ENCODE data around the gene RABGEF1.
A peak's percentile ranks its signal among the peaks of the same experiment; 100 is the strongest.
"Not testable (repeated sequence)": the region's sequence is repeated elsewhere in the genome, so short reads cannot be mapped to it uniquely, and the experiment has no call there.

The RABGEF1 gene

GRCh38 chr7:66815186-66815875, 74.8 kb downstream of the RABGEF1 start:
- DNase-seq (ENCODE audit: low spot score), result not testable (repeated sequence)

GRCh38 chr7:66815951-66816350, 75.4 kb downstream of the RABGEF1 start:
- no peak for DNase-seq (ENCODE audit: low spot score)

GRCh38 chr7:66816658-66817057, 76.1 kb downstream of the RABGEF1 start:
- DNase-seq (ENCODE audit: low spot score), result not testable (repeated sequence)

GRCh38 chr7:66817208-66817795, 76.8 kb downstream of the RABGEF1 start:
- DNase-seq (ENCODE audit: low spot score), result not testable (repeated sequence)

- DNase-seq (ENCODE audit: low spot score), result not testable (repeated sequence)
These were observed 77.4 kb downstream of the RABGEF1 start for GRCh38 chr7:66817956-66818355.

GRCh38 chr7:66824041-66824440, 83.5 kb downstream of the RABGEF1 start:
- no peak for DNase-seq (ENCODE audit: low spot score)

DNA sequence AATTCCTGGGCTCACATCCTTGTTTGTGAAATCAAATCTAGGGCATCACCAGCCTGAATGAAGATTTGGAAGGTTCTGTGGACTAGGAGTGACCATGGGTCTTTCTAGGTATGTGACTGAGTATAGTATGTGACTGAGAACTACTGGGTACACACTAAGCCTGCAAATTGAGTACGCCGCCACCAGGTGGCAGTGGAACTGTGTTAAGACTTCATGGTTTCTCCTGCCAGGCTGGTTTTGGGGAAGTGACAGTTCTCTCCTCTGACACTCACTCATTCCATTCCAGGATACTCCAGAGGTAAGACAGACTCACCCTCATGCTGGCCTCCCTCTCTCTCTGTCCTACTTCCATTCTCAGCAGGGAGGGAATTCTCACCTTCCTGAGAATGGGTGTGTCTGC, 85.0 kb downstream of the RABGEF1 start:
- DNase-seq (ENCODE audit: low spot score), result not testable (repeated sequence)

DNA sequence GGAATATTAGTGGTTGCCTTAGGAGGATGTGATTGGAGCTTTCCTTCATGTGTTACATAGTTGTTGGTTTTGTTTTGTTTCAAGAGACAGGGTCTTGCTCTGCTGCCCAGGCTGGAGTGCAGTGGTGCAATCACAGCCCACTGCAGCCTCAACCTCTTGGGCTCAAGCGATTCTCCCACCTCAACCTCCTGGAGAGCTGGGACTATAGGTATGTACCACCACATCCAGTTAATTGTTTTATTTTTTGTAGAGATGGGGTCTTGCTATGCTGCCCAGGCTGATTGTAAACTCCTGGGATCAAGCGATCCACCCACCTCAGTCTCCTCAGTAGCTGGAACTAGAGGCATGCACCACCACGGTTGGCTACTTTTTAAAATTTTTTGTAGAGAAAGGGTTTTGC, 86.1 kb downstream of the RABGEF1 start:
- no peak for DNase-seq (ENCODE audit: low spot score)

DNA sequence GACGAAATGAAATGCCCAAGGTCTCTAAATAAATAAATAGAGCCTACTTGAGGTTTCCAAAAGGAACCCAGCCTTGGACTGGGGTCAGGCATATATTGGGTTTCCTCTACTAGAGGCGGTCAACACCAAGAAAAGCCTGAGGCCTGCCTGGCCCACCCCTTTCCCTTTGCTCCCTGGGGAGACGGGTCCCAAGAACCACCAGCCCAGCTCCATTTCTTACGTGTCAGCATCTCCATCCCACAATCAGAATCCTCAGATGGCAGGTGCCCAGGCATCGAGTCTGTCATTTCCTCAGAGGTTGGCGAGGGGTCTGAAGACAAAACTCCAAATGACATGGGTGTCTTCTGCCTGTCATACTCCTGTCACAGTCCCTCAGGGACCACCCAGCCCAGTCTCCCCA, 90.4 kb downstream of the RABGEF1 start:
- not testable (repeated sequence) for DNase-seq (ENCODE audit: low spot score)

DNA sequence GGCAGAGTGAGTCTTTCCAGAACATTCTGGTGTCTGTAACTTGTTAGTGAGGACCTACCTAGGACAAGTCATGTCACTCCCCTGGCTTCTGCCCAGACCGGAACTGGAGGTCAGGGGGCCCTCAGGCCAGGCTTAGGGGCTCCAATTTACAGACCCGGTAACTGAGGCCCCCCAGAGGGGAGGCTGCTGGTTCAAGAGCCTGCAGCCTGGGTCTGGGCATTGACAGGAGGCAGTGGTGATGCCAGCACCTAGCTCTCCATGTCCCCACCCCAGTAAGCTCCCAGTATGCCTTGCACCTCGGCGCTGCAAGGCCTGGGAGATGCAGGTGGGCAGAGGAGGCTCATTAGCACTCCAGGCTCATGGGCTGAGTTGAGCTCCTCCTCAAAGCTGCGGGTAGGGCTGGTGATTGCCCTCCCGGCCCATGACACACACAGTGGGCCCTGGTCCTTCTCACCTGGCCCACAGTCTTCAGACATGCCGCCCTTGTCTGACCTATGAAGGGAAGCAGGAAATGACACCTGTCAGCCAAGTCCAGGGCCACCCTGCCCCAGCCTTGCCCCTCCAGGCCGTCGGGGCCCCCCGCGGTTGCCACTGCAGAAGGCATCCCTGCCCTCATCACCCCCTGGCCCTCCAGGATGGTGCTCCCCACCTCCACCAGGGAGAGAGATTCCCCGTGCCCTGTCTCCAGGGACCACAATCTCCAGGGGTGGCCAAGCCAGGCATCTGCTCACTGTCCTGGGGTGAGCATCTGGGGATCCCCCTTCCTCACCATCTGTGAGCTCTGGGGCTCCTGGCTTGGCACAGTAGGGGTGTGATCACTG, 92.2 kb downstream of the RABGEF1 start:
- no peak for DNase-seq (ENCODE audit: low spot score)

DNA sequence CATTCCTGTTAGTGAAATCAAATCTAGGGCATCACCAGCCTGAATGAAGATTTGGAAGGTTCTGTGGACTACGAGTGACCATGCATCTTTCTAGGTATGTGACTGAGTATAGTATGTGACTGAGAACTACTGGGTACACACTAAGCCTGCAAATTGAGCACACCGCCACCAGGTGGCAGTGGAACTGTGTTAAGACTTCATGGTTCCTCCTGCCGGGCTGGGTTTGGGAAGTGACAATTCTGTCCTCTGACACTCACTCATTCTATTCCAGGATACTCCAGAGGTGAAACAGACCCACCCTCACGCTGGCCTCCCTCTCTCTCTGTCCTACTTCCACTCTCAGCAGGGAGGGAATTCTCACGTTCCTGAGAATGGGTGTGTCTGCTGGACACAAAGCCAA, 96.5 kb downstream of the RABGEF1 start:
- no peak for DNase-seq (ENCODE audit: low spot score)

- DNase-seq (ENCODE audit: low spot score), result no peak
These were observed 97.1 kb downstream of the RABGEF1 start for GRCh38 chr7:66837661-66838060.

GRCh38 chr7:66839814-66840213, 99.3 kb downstream of the RABGEF1 start:
- no peak for DNase-seq (ENCODE audit: low spot score)

DNA sequence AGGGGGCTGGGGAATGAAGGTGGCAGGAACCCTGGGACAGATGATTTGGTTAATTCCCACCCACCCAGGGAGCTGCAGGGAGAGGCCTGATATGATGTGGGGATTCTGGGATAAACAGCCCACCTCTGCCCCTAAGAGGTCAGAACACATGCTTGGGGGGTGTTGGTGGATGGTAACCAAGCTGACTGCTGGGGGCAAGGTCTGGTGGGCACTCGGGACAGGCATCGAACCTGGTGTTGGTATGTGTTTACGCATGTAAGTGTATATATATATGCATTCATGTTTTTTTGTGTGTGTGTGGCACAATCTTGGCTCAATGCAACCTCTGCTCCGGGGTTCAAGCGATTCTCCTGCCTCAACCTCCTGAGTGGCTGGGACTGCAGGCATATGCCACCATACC, 99.8 kb downstream of the RABGEF1 start:
- DNase-seq (ENCODE audit: low spot score), result no peak

GRCh38 chr7:66841898-66842297, 101.4 kb downstream of the RABGEF1 start:
- DNase-seq (ENCODE audit: low spot score), result no peak

DNA sequence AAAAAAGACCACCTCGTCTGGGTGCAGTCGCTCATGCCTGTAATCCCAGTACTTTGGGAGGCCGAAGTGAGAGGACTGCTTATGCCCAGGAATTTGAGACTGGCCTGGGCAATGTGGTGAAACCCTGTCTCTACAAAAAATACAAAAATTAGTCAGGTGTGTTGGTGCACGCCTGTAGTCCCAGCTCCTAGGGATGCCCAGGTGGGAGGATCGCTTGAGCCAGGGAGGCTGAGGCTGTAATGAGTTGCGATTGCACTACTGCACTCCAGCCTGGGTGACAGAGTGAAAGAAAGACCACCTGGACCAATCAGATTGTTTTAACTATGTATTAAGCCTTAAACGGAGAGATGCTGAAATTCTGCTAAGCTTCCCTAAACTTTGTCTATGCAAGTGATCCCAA, 103.0 kb downstream of the RABGEF1 start:
- not testable (repeated sequence) for DNase-seq (ENCODE audit: low spot score)

- DNase-seq (ENCODE audit: low spot score), result peak; percentile 99
These were observed 104.2 kb downstream of the RABGEF1 start for GRCh38 chr7:66844552-66845378.

- DNase-seq (ENCODE audit: low spot score), result no peak
These were observed 105.0 kb downstream of the RABGEF1 start for GRCh38 chr7:66845379-66846095.

- not testable (repeated sequence) for DNase-seq (ENCODE audit: low spot score)
These were observed 105.5 kb downstream of the RABGEF1 start for GRCh38 chr7:66846096-66846445.

DNA sequence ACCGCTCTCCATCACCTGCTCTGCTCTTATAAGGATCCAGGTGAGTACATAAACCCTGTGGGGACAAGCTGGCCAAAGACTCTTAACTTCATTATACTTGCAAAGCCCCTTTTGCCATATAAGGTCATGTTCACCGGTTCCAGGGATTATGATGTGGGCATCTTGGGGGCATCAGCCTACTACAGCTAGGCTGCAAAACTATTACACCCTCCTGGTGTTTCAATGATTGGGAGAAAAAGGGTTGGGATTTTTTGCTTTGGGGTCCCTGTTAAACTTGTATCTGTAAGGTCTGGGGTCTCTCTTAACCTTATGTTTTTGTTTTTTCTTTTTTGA, 107.0 kb downstream of the RABGEF1 start:
- not testable (repeated sequence) for DNase-seq (ENCODE audit: low spot score)

- DNase-seq (ENCODE audit: low spot score), result peak; percentile 79
These were observed 107.6 kb downstream of the RABGEF1 start for GRCh38 chr7:66847879-66848790.

All from COLO829 (cell line).